K562 (cell line): ENCODE results near the gene TRERF1. TPM values are rescaled to one million over a fixed set of nuclear protein-coding genes. Genes with fewer than 3 reads are reported as not detected.

Source experiments
- BRD9 ChIP-seq: fragments of 450-650 bp; IDR thresholded peaks from 2 replicates; pipeline ENCODE4 v1.6.1; 2018; ENCODE audit warnings: low read depth; ENCODE audit not compliant: partially characterized antibody
- DPF2 ChIP-seq: fragments of 450-650 bp; IDR thresholded peaks from 2 replicates; pipeline ENCODE4 v1.6.1; 2016
- EGR1 ChIP-seq: fragments of 450-650 bp; conservative IDR thresholded peaks from 2 replicates; pipeline ENCODE4 v1.6.1; 2017; ENCODE audit warnings: mild to moderate bottlenecking
- GABPA ChIP-seq: fragments of 200-800 bp; sonication (Bioruptor generic); conservative IDR thresholded peaks from 2 replicates; pipeline ENCODE4 v1.6.1; 2016; ENCODE audit warnings: low read depth, missing genetic modification characterization, missing compliant biosample characterization
- HOXB6 ChIP-seq: fragments of 250-450 bp; sonication (Bioruptor Pico); IDR thresholded peaks from 2 replicates; pipeline ENCODE4 v1.5.1; 2022; ENCODE audit warnings: mild to moderate bottlenecking, borderline replicate concordance
- KLF6 ChIP-seq: fragments of 250-450 bp; sonication (Bioruptor Pico); IDR thresholded peaks from 2 replicates; pipeline ENCODE4 v1.4.0; 2020; ENCODE audit warnings: mild to moderate bottlenecking, moderate library complexity, borderline replicate concordance
- MYNN ChIP-seq, 2 experiments: sonication (generic); formaldehyde crosslinking in 1 of 2; IDR thresholded peaks; 2 replicates each; pipeline versions ENCODE4 v1.5.0 to v1.6.1; 2016 to 2020; ENCODE audit warnings: antibody characterized with exemption in 1 of 2, missing genetic modification reagents in 1 of 2
- NFE2 ChIP-seq: IDR thresholded peaks from 2 replicates; pipeline ENCODE4 v1.6.1; 2014; ENCODE audit warnings: antibody characterized with exemption, low read depth
- POLR2H ChIP-seq: IDR thresholded peaks from 2 replicates; pipeline ENCODE4 v1.6.1; 2016; ENCODE audit warnings: missing genetic modification characterization, low read depth, mild to moderate bottlenecking, control low read depth, missing compliant biosample characterization, moderate library complexity
- RBM25 ChIP-seq: fragments of 200-400 bp; formaldehyde crosslinking; IDR thresholded peaks from 2 replicates; pipeline ENCODE4 v1.6.1; 2018; ENCODE audit warnings: low read length, low read depth, moderate library complexity; ENCODE audit not compliant: severe bottlenecking
- SOX6 ChIP-seq: fragments of 450-650 bp; IDR thresholded peaks from 2 replicates; pipeline ENCODE4 v1.6.1; 2014; ENCODE audit warnings: mild to moderate bottlenecking
- TEAD4 ChIP-seq, 2 experiments: sonication (generic) in 1 of 2; formaldehyde crosslinking in 1 of 2; IDR thresholded peaks; 2 replicates each; pipeline versions ENCODE4 v1.6.1 to v1.8.0; 2012 to 2022; ENCODE audit warnings: borderline replicate concordance in 1 of 2, inconsistent platforms in 1 of 2, low read length in 1 of 2, mild to moderate bottlenecking in 1 of 2, missing genetic modification reagents in 1 of 2
- TFAM ChIP-seq: fragments of 250-450 bp; sonication (Bioruptor Pico); conservative IDR thresholded peaks from 2 replicates; pipeline ENCODE4 v1.5.0; 2021; ENCODE audit warnings: mild to moderate bottlenecking, moderate library complexity
- ZNF12 ChIP-seq: sonication (generic); formaldehyde crosslinking; IDR thresholded peaks from 2 replicates; pipeline ENCODE4 v1.4.0; 2020; ENCODE audit warnings: mild to moderate bottlenecking, missing genetic modification reagents
- ZNF24 ChIP-seq: fragments of 450-650 bp; IDR thresholded peaks from 2 replicates; pipeline ENCODE4 v1.6.1; 2016
- ZNF551 ChIP-seq: fragments of 250-450 bp; sonication (Bioruptor Pico); IDR thresholded peaks from 2 replicates; pipeline ENCODE4 v1.5.0; 2021; ENCODE audit warnings: mild to moderate bottlenecking, moderate library complexity
- ZNF583 ChIP-seq: fragments of 250-450 bp; sonication (Bioruptor Pico); IDR thresholded peaks from 2 replicates; pipeline ENCODE4 v1.4.0; 2020
- ZNF696 ChIP-seq: fragments of 250-450 bp; sonication (Bioruptor Pico); conservative IDR thresholded peaks from 2 replicates; pipeline ENCODE4 v1.4.0; 2020; ENCODE audit warnings: mild to moderate bottlenecking, moderate library complexity
- polyA plus RNA-seq, 8 experiments: library from polyadenylated mRNA; depleted of rRNA in 4 of 8; stranded (reverse) in 5 of 8; unstranded in 3 of 8; fragments of >200 nt; fragmentation: Nextera tagmentation in 2 of 8; fragmentation: Illumina TruSeq in 1 of 8; extraction: Ambion mirVana in 2 of 8; extraction: Trizol in 1 of 8; gene quantifications; 2 replicates each; pipeline versions ENCODE4 v1.2.1 to v1.2.3, GENCODE V29; 2011 to 2014; ENCODE audit warnings: inconsistent platforms in 1 of 8, missing spikeins in 1 of 8
- total RNA-seq, 7 experiments: library from RNA; depleted of rRNA in 6 of 7; stranded (reverse); fragments of >200 nt in 6 of 7; fragmentation: Illumina TruSeq in 2 of 7; extraction: Trizol in 2 of 7; gene quantifications; 2 replicates each; pipeline versions ENCODE4 v1.2.1 to v1.2.3, GENCODE V29; 2011 to 2021; ENCODE audit warnings: low replicate concordance in 1 of 7
- TF ChIP-seq, protein P1 (sequence below): fragments of 200-800 bp; sonication (Bioruptor generic); IDR thresholded peaks from 2 replicates; pipeline ENCODE4 v1.6.1; 2017; ENCODE audit warnings: missing genetic modification characterization, missing compliant biosample characterization
- TF ChIP-seq, protein P2 (sequence below): fragments of 250-450 bp; sonication (Bioruptor Pico); IDR thresholded peaks from 2 replicates; pipeline ENCODE4 v1.4.0; 2020; ENCODE audit warnings: mild to moderate bottlenecking

The TRERF1 gene
- total and polyA plus RNA-seq, 9 of the 15 experiments (the other 6 are each of a cell fraction or from before 2014, with no cell fraction given): 0.04 to 0.20 (median 0.07) TPM; not detected in 3

DNA sequence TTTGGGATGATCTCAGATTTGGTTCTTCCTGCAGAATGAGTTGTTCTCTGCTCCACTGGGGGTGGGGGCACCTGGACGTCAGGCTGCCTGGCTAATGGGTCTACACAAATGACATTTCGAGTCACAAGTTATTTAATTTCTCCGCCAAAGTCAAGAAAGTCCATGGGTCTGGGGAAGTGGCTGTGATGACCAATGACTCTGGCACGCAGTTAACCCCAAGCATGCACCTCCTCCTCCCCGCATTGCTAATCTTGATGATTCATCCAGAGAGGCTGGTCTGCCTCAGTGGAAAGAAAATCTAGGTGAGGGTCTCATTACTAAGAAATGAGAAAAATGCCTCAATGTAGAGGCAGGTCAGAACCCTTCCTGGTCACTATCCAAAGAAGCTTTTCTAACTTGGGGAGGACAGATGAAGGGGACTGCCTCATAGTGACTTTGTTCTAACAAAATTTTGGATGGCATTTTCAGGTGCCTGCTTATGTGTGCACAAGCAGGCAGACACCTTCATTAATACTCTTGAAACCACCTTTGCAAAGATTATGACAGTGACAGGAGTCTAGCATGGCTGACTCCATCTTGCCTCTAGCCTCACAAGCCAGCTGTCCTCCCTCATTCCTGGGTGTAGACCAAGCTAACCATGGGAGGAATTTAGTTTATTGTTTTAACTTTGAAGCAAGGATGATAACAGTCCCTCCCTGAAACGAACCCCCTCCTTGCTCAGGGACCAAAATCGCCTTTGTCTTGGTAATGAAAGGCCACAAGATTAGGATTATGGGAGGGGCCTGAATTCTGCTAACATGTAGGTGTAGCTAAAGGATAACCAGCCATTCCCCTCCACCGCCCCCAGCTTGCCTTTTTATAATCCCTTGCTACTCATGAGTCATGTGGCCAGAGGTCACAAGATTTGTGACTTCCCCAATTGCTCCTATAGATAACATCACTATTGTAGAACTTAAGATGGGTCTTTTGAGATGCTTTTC lies 135.4 kb downstream of the TRERF1 start (continued):
- TF ChIP-seq DPF2: peak; percentile 72
- TF ChIP-seq, protein P1, sequence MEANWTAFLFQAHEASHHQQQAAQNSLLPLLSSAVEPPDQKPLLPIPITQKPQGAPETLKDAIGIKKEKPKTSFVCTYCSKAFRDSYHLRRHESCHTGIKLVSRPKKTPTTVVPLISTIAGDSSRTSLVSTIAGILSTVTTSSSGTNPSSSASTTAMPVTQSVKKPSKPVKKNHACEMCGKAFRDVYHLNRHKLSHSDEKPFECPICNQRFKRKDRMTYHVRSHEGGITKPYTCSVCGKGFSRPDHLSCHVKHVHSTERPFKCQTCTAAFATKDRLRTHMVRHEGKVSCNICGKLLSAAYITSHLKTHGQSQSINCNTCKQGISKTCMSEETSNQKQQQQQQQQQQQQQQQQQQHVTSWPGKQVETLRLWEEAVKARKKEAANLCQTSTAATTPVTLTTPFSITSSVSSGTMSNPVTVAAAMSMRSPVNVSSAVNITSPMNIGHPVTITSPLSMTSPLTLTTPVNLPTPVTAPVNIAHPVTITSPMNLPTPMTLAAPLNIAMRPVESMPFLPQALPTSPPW: peak; percentile 39
- TF ChIP-seq ZNF583 (CRISPR knock-in tag): peak; percentile 92; the same call in 1 of the 2 replicates
- TF ChIP-seq HOXB6 (CRISPR knock-in tag): no peak
- no peak for TF ChIP-seq RBM25
- 0 out of 2 replicates have a peak, but pooled peaks have one; percentile 52 for TF ChIP-seq ZNF696 (CRISPR knock-in tag)
- no peak for TF ChIP-seq GABPA (tag)
- TF ChIP-seq TEAD4 (IDR thresholded peaks at IDR 0.05; ENCODE audit: low read length): peak; percentile 82
- TF ChIP-seq TEAD4 (CRISPR knock-in tag; IDR thresholded peaks at IDR 0.05; ENCODE audit: borderline replicate concordance): no peak
- TF ChIP-seq BRD9: no peak
- peak; percentile 47 for TF ChIP-seq NFE2
- no peak for TF ChIP-seq ZNF12 (CRISPR knock-in tag)
- TF ChIP-seq ZNF24: no peak
- TF ChIP-seq ZNF551 (CRISPR knock-in tag): no peak
- no peak for TF ChIP-seq POLR2H (tag)
- TF ChIP-seq, protein P2, sequence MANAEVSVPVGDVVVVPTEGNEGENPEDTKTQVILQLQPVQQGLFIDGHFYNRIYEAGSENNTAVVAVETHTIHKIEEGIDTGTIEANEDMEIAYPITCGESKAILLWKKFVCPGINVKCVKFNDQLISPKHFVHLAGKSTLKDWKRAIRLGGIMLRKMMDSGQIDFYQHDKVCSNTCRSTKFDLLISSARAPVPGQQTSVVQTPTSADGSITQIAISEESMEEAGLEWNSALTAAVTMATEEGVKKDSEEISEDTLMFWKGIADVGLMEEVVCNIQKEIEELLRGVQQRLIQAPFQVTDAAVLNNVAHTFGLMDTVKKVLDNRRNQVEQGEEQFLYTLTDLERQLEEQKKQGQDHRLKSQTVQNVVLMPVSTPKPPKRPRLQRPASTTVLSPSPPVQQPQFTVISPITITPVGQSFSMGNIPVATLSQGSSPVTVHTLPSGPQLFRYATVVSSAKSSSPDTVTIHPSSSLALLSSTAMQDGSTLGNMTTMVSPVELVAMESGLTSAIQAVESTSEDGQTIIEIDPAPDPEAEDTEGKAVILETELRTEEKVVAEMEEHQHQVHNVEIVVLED: peak; percentile 50; the same call in 1 of the 2 replicates
- no peak for TF ChIP-seq MYNN (IDR thresholded peaks at IDR 0.05)
- no peak for TF ChIP-seq MYNN (CRISPR knock-in tag; IDR thresholded peaks at IDR 0.05)
- peak; percentile 54 for TF ChIP-seq EGR1
- TF ChIP-seq SOX6: peak; percentile 91
- no peak for TF ChIP-seq TFAM (CRISPR knock-in tag)
- TF ChIP-seq KLF6: peak; percentile 81; the same call in 1 of the 2 replicates
